Measurements from ENCODE around the gene SACM1L.

The SACM1L gene

GRCh38 chr3:45782381-45782780 lies 93.2 kb downstream of the SACM1L start:
- TF ChIP-seq, protein P1, sequence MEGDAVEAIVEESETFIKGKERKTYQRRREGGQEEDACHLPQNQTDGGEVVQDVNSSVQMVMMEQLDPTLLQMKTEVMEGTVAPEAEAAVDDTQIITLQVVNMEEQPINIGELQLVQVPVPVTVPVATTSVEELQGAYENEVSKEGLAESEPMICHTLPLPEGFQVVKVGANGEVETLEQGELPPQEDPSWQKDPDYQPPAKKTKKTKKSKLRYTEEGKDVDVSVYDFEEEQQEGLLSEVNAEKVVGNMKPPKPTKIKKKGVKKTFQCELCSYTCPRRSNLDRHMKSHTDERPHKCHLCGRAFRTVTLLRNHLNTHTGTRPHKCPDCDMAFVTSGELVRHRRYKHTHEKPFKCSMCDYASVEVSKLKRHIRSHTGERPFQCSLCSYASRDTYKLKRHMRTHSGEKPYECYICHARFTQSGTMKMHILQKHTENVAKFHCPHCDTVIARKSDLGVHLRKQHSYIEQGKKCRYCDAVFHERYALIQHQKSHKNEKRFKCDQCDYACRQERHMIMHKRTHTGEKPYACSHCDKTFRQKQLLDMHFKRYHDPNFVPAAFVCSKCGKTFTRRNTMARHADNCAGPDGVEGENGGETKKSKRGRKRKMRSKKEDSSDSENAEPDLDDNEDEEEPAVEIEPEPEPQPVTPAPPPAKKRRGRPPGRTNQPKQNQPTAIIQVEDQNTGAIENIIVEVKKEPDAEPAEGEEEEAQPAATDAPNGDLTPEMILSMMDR (IDR thresholded peaks at IDR 0.05; ENCODE audit: extremely low read depth, missing control alignments) = no peak
- DNase-seq (ENCODE audit: low spot score) = no peak

DNA sequence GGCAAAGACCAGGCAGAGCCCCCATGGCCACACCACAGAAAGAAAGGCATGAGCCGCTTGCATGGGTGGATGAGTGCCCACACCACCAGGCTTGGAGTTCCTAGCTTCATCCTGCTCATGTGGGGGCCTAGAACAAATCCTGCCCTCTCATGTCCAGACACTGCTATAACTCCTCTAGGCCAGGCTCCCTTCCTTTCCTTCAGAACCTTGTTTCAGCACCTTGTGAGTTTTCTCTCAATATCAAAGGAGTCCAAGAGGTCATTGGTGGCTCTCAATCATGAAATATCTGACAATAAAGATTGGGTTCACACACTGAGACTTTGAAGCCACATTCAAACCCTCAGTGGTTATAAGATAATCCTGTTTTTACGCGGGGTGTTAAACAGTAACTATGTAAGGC lies 94.5 kb downstream of the SACM1L start:
- TF ChIP-seq, protein P1 (IDR thresholded peaks at IDR 0.05; ENCODE audit: extremely low read depth, missing control alignments) = no peak
- DNase-seq (ENCODE audit: low spot score) = no peak

GRCh38 chr3:45785605-45786150 lies 96.5 kb downstream of the SACM1L start:
- no peak for DNase-seq (ENCODE audit: low spot score)
- TF ChIP-seq, protein P1 (IDR thresholded peaks at IDR 0.05; ENCODE audit: extremely low read depth, missing control alignments) = no peak

GRCh38 chr3:45786801-45787495 lies 97.8 kb downstream of the SACM1L start:
- no peak for DNase-seq (ENCODE audit: low spot score)
- TF ChIP-seq, protein P1 (IDR thresholded peaks at IDR 0.05; ENCODE audit: extremely low read depth, missing control alignments) = no peak

DNA sequence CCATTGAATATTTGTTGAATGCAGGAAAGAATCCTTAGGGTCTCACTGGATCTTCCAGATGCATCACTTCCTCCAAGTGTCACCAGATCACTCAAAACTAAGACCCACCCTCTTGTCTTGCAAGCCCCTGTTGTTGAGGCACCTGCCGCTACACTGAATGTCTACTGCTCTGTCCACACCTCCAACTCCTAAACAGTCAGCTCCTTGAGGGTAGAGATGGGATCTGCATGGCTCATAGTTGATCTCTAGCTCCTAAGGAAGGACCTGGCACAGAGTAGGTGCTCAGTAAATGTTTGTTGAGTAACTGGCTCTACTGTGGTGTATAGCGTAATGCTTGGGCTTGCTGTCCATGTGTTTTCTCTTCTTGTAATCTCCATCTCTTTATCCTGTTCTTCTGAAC lies 98.4 kb downstream of the SACM1L start:
- DNase-seq (ENCODE audit: low spot score) = no peak
- TF ChIP-seq, protein P1 (IDR thresholded peaks at IDR 0.05; ENCODE audit: extremely low read depth, missing control alignments) = no peak

DNA sequence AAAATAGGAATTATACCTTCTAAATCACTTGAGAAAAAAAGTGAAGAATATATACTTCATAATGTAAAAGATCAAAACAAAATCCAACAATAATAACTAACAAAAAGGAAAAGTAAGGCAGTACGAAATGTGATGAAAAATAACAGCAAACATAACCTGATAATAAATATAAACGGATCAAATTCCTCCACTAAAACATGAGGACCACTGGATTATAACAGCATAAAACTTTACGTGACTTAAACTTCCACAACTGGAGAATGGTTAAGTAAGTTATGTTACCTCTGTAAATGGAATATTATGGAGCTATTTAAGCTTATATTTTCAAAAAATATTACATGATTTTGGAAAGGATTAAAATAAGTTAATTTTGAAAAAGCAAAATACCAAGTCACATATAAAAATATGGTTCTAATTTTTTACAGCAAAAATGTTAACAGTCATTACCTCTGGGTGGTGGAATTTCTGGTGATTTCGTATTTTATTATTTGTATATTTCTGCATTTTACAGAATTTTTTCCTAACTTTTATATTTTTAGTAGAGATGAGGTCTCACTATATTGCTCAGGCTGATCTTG lies 100.1 kb downstream of the SACM1L start:
- TF ChIP-seq, protein P1 (IDR thresholded peaks at IDR 0.05; ENCODE audit: extremely low read depth, missing control alignments) = no peak
- DNase-seq (ENCODE audit: low spot score) = no peak

DNA sequence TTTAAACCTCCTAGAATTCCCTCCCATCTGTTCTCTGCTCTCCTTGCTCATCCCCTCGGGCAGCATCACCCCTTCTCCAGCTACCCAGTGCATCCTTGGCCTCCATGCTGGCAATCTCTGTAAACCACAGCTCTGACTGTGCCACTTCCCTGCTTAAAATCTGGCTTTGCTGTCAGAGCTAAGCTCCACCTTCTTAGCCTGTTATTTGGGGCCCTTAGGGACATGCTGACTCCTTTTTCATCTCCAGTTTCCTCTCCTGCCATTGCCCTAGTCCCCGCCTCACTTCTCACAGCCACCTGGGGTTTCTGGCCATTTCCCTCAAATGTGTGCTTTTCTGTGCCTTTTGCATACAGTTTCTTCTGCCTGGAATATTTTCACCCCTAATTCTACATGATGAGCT lies 101.4 kb downstream of the SACM1L start:
- no peak for DNase-seq (ENCODE audit: low spot score)
- TF ChIP-seq, protein P1 (IDR thresholded peaks at IDR 0.05; ENCODE audit: extremely low read depth, missing control alignments) = no peak

Data from GM20000 (cell line).